OCI-M2 (cell line): ENCODE results near the gene LAMB4.

Experiments used
- DNase-seq: peaks from one replicate; lab custom pipeline; 2025; ENCODE audit not compliant: unreplicated experiment; lab: John Stamatoyannopoulos, UW

LAMB4 gene

GRCh38 chr7:108130261-108130660, at the start of gene LAMB4:
Gene LAMB4 (minus strand): TSS chr7:108130361. CDS start chr7:108123164, 7,197 bp downstream.
- no peak for DNase-seq

- no peak for DNase-seq
Observed at GRCh38 chr7:108178398-108178797, 48.2 kb upstream of the LAMB4 start.

GRCh38 chr7:108171164-108171563, 41.0 kb upstream of the LAMB4 start:
- no peak for DNase-seq

GRCh38 chr7:108170251-108170650, 40.1 kb upstream of the LAMB4 start:
- DNase-seq = no peak

GRCh38 chr7:108167460-108167859, 37.3 kb upstream of the LAMB4 start:
- no peak for DNase-seq

GRCh38 chr7:108166687-108167086, 36.5 kb upstream of the LAMB4 start:
- DNase-seq = no peak

- no peak for DNase-seq
Observed at GRCh38 chr7:108165723-108166122, 35.6 kb upstream of the LAMB4 start.

GRCh38 chr7:108164946-108165345, 34.8 kb upstream of the LAMB4 start:
- DNase-seq = no peak

GRCh38 chr7:108164342-108164741, 34.2 kb upstream of the LAMB4 start:
- no peak for DNase-seq

- no peak for DNase-seq
Observed at GRCh38 chr7:108158776-108159175, 28.6 kb upstream of the LAMB4 start.

- no peak for DNase-seq
Observed at GRCh38 chr7:108157606-108158335, 27.6 kb upstream of the LAMB4 start.

GRCh38 chr7:108156897-108157605, 26.9 kb upstream of the LAMB4 start:
- DNase-seq = no peak

GRCh38 chr7:108152198-108152597, 22.0 kb upstream of the LAMB4 start:
- DNase-seq = no peak

GRCh38 chr7:108149908-108150307, 19.7 kb upstream of the LAMB4 start:
- no peak for DNase-seq

GRCh38 chr7:108149119-108149518, 19.0 kb upstream of the LAMB4 start:
- no peak for DNase-seq

GRCh38 chr7:108147031-108147563, 16.9 kb upstream of the LAMB4 start:
- DNase-seq = no peak

GRCh38 chr7:108146070-108146842, 16.1 kb upstream of the LAMB4 start:
- no peak for DNase-seq

- no peak for DNase-seq
Observed at GRCh38 chr7:108145401-108145800, 15.2 kb upstream of the LAMB4 start.

GRCh38 chr7:108144931-108145330, 14.8 kb upstream of the LAMB4 start:
- no peak for DNase-seq

GRCh38 chr7:108143658-108144420, 13.7 kb upstream of the LAMB4 start:
- no peak for DNase-seq
